Activated T-cell treated with anti-CD3 and anti-CD28 coated beads, Interleukin-2, amount 50 U/mL, for 1 hour (primary cell): ENCODE results near the gene FOXO3.

Experiments used
- DNase-seq: peaks from one replicate; pipeline ENCODE4 v3.0.0-alpha.2; 2020

FOXO3 gene

GRCh38 chr6:108598305-108598863 lies 37.7 kb downstream of the FOXO3 start:
- no peak for DNase-seq

GRCh38 chr6:108604156-108604555 lies 43.4 kb downstream of the FOXO3 start:
- no peak for DNase-seq

GRCh38 chr6:108606250-108606690 lies 45.6 kb downstream of the FOXO3 start:
- no peak for DNase-seq

- DNase-seq = no peak
These were observed 47.9 kb downstream of the FOXO3 start for GRCh38 chr6:108608453-108609275.

- no peak for DNase-seq
These were observed 48.6 kb downstream of the FOXO3 start for GRCh38 chr6:108609276-108609769.

GRCh38 chr6:108610270-108610839 lies 49.6 kb downstream of the FOXO3 start:
- DNase-seq = no peak

GRCh38 chr6:108610957-108611586 lies 50.4 kb downstream of the FOXO3 start:
- DNase-seq = no peak

GRCh38 chr6:108612852-108613251 lies 52.1 kb downstream of the FOXO3 start:
- DNase-seq = no peak

GRCh38 chr6:108616544-108616943 lies 55.8 kb downstream of the FOXO3 start:
- DNase-seq = no peak

- DNase-seq = no peak
These were observed 56.3 kb downstream of the FOXO3 start for GRCh38 chr6:108616973-108617372.

- no peak for DNase-seq
These were observed 58.0 kb downstream of the FOXO3 start for GRCh38 chr6:108618623-108619152.

- no peak for DNase-seq
These were observed 58.9 kb downstream of the FOXO3 start for GRCh38 chr6:108619431-108620197.

GRCh38 chr6:108621117-108621516 lies 60.4 kb downstream of the FOXO3 start:
- DNase-seq = no peak

- no peak for DNase-seq
These were observed 62.1 kb downstream of the FOXO3 start for GRCh38 chr6:108622641-108623298.

GRCh38 chr6:108623995-108624394 lies 63.3 kb downstream of the FOXO3 start:
- DNase-seq = no peak

- no peak for DNase-seq
These were observed 64.9 kb downstream of the FOXO3 start for GRCh38 chr6:108625581-108625980.

GRCh38 chr6:108626777-108627176 lies 66.1 kb downstream of the FOXO3 start:
- no peak for DNase-seq

GRCh38 chr6:108627692-108628550 lies 67.2 kb downstream of the FOXO3 start:
- DNase-seq = no peak

- DNase-seq = no peak
These were observed 69.5 kb downstream of the FOXO3 start for GRCh38 chr6:108630050-108630714.

- no peak for DNase-seq
These were observed 71.7 kb downstream of the FOXO3 start for GRCh38 chr6:108632441-108632840.
